H9 (cell line): ENCODE results near the gene MPG. TPM values are rescaled to one million over a fixed set of nuclear protein-coding genes. Genes with fewer than 3 reads are reported as not detected.

ENCODE experiments used
- DNase-seq: peaks from one replicate; pipeline ENCODE4 v3.0.0-alpha.2; 2017
- H2AFZ ChIP-seq: one replicate; pipeline ENCODE4 v1.6.1; 2013; ENCODE audit warnings: mild to moderate bottlenecking, low read length, control low read depth, moderate library complexity
- H2AK5ac ChIP-seq: 2 replicates; pipeline ENCODE4 v1.6.1; 2013; ENCODE audit warnings: low read length, control low read depth, mixed read lengths; ENCODE audit not compliant: insufficient read length
- H2BK120ac ChIP-seq: one replicate; pipeline ENCODE4 v1.6.1; 2013; ENCODE audit warnings: low read depth, mild to moderate bottlenecking, low read length, control low read depth, inconsistent platforms; ENCODE audit not compliant: poor library complexity, severe bottlenecking
- H2BK12ac ChIP-seq: 2 replicates; pipeline ENCODE4 v1.6.1; 2013; ENCODE audit warnings: low read length, control low read depth, mixed read lengths, low read depth; ENCODE audit not compliant: insufficient read length
- H2BK15ac ChIP-seq: 2 replicates; pipeline ENCODE4 v1.6.1; 2013; ENCODE audit warnings: low read depth, low read length, control low read depth
- H2BK20ac ChIP-seq: one replicate; pipeline ENCODE4 v1.6.1; 2013; ENCODE audit warnings: low read depth, mild to moderate bottlenecking, low read length, control low read depth, inconsistent platforms; ENCODE audit not compliant: poor library complexity, severe bottlenecking
- H2BK5ac ChIP-seq: 2 replicates; pipeline ENCODE4 v1.6.1; 2013; ENCODE audit warnings: low read length, control low read depth, mixed read lengths; ENCODE audit not compliant: insufficient read length
- H3K14ac ChIP-seq: 2 replicates; pipeline ENCODE4 v1.6.1; 2013; ENCODE audit warnings: low read length, control low read depth; ENCODE audit not compliant: insufficient read depth
- H3K18ac ChIP-seq: 2 replicates; pipeline ENCODE4 v1.6.1; 2013; ENCODE audit warnings: low read depth, mild to moderate bottlenecking, mixed read lengths, low read length, control low read depth; ENCODE audit not compliant: insufficient read length
- H3K23ac ChIP-seq: 2 replicates; pipeline ENCODE4 v1.6.1; 2013; ENCODE audit warnings: low read length, control low read depth, mixed read lengths, low read depth; ENCODE audit not compliant: insufficient read length
- H3K23me2 ChIP-seq: 2 replicates; pipeline ENCODE4 v1.6.1; 2013; ENCODE audit warnings: low read depth, mild to moderate bottlenecking, mixed read lengths, low read length, control low read depth; ENCODE audit not compliant: insufficient read length, poor library complexity, severe bottlenecking
- H3K27ac ChIP-seq: 2 replicates; pipeline ENCODE4 v1.5.1; 2013; ENCODE audit warnings: low read length, control low read depth, mixed read lengths, low read depth; ENCODE audit not compliant: insufficient read length
- H3K27me3 ChIP-seq: 2 replicates; pipeline ENCODE4 v1.6.1; 2013; ENCODE audit warnings: low read length, control low read depth, inconsistent platforms; ENCODE audit not compliant: insufficient read depth
- H3K4ac ChIP-seq: 2 replicates; pipeline ENCODE4 v1.6.1; 2013; ENCODE audit warnings: low read depth, mild to moderate bottlenecking, control low read depth, inconsistent platforms, low read length, moderate library complexity
- H3K4me1 ChIP-seq: 2 replicates; pipeline ENCODE4 v1.6.1; 2013; ENCODE audit warnings: low read length, control low read depth, inconsistent platforms; ENCODE audit not compliant: insufficient read depth
- H3K4me2 ChIP-seq: 2 replicates; pipeline ENCODE4 v1.6.1; 2013; ENCODE audit warnings: low read length, control low read depth, mixed read lengths; ENCODE audit not compliant: insufficient read length, insufficient read depth
- H3K56ac ChIP-seq: 2 replicates; pipeline ENCODE4 v1.6.1; 2013; ENCODE audit warnings: low read depth, mild to moderate bottlenecking, mixed read lengths, low read length, control low read depth; ENCODE audit not compliant: insufficient read length
- H3K79me1 ChIP-seq: 2 replicates; pipeline ENCODE4 v1.6.1; 2013; ENCODE audit warnings: low read depth, mild to moderate bottlenecking, moderate library complexity, low read length, control low read depth, inconsistent platforms; ENCODE audit not compliant: insufficient read depth, poor library complexity, severe bottlenecking
- H3K79me2 ChIP-seq: 2 replicates; pipeline ENCODE4 v1.6.1; 2013; ENCODE audit warnings: low read length, control low read depth, inconsistent platforms; ENCODE audit not compliant: insufficient read depth
- H3K9ac ChIP-seq: 2 replicates; pipeline ENCODE4 v1.6.1; 2013; ENCODE audit warnings: low read length, control low read depth, mixed read lengths; ENCODE audit not compliant: insufficient read length; ENCODE audit errors: extremely low read depth
- H3K9me3 ChIP-seq: one replicate; pipeline ENCODE4 v1.6.1; 2013; ENCODE audit warnings: low read depth, low read length, inconsistent platforms; ENCODE audit not compliant: control insufficient read depth
- H3T11ph ChIP-seq: one replicate; pipeline ENCODE4 v1.6.1; 2013; ENCODE audit warnings: mild to moderate bottlenecking, low read length, control low read depth, inconsistent platforms
- H4K20me1 ChIP-seq: one replicate; pipeline ENCODE4 v1.6.1; 2013; ENCODE audit not compliant: control insufficient read depth, insufficient read length, insufficient read depth
- H4K5ac ChIP-seq: 2 replicates; pipeline ENCODE4 v1.6.1; 2013; ENCODE audit warnings: low read depth, mild to moderate bottlenecking, mixed read lengths, low read length, control low read depth; ENCODE audit not compliant: insufficient read length
- H4K8ac ChIP-seq: replicated peaks from 2 replicates; pipeline ENCODE4 v1.6.1; 2013; ENCODE audit warnings: low read length, control low read depth, mixed read lengths, low read depth; ENCODE audit not compliant: insufficient read length
- H4K91ac ChIP-seq: 2 replicates; pipeline ENCODE4 v1.6.1; 2013; ENCODE audit warnings: low read depth, mild to moderate bottlenecking, moderate library complexity, mixed read lengths, low read length, control low read depth; ENCODE audit not compliant: insufficient read length
- H3K27ac Mint-ChIP-seq, 3 experiments: 2 replicates in 2 of 3; 3 replicates in 1 of 3; pipeline ENCODE4 v1.8.0; 2020 to 2021; ENCODE audit warnings: mixed read lengths in 3 of 3, mild to moderate bottlenecking in 1 of 3, moderate library complexity in 1 of 3
- H3K27me3 Mint-ChIP-seq: 2 replicates; pipeline ENCODE4 v1.8.0; 2021; ENCODE audit warnings: low read depth, mild to moderate bottlenecking, moderate library complexity, mixed read lengths
- H3K36me3 Mint-ChIP-seq, 3 experiments: 2 replicates in 2 of 3; 3 replicates in 1 of 3; pipeline ENCODE4 v1.8.0; 2020 to 2021; ENCODE audit warnings: low read depth in 3 of 3, mixed read lengths in 3 of 3; ENCODE audit not compliant: insufficient read depth in 1 of 3
- H3K4me1 Mint-ChIP-seq, 2 experiments: 2 replicates each; pipeline ENCODE4 v1.8.0; 2020; ENCODE audit warnings: mixed read lengths in 2 of 2
- H3K4me3 Mint-ChIP-seq, 2 experiments: 2 replicates in 1 of 2; 3 replicates in 1 of 2; pipeline ENCODE4 v1.8.0; 2020 to 2021; ENCODE audit warnings: mild to moderate bottlenecking in 2 of 2, mixed read lengths in 2 of 2, moderate library complexity in 1 of 2
- H3K9me3 Mint-ChIP-seq, 2 experiments: 2 replicates in 1 of 2; 3 replicates in 1 of 2; pipeline ENCODE4 v1.8.0; 2020; ENCODE audit warnings: mild to moderate bottlenecking in 2 of 2, mixed read lengths in 2 of 2, moderate library complexity in 1 of 2
- WGBS: extraction: QIAGEN DNeasy Blood & Tissue Kit; methylation state at CpG from one replicate; pipeline ENCODE4 v1.1.7; 2013; ENCODE audit warnings: missing lambda C conversion rate, low lambda C conversion rate, mixed read lengths; ENCODE audit not compliant: insufficient read length; ENCODE audit errors: extremely low coverage; 5-methylcytosine and 5-hydroxymethylcytosine counted together
- total RNA-seq: library from RNA; stranded (reverse); gene quantifications from 2 replicates; pipeline ENCODE4 v1.2.1, GENCODE V29; 2021
- TF ChIP-seq, protein P1 (sequence below): fragments of 200-600 bp; sonication (generic); conservative IDR thresholded peaks from 3 replicates; pipeline ENCODE4 v1.8.0; 2021; ENCODE audit warnings: antibody characterized with exemption, mild to moderate bottlenecking

MPG gene
- total RNA-seq, 1 experiment from 2014 or later: 39.1 TPM

DNA sequence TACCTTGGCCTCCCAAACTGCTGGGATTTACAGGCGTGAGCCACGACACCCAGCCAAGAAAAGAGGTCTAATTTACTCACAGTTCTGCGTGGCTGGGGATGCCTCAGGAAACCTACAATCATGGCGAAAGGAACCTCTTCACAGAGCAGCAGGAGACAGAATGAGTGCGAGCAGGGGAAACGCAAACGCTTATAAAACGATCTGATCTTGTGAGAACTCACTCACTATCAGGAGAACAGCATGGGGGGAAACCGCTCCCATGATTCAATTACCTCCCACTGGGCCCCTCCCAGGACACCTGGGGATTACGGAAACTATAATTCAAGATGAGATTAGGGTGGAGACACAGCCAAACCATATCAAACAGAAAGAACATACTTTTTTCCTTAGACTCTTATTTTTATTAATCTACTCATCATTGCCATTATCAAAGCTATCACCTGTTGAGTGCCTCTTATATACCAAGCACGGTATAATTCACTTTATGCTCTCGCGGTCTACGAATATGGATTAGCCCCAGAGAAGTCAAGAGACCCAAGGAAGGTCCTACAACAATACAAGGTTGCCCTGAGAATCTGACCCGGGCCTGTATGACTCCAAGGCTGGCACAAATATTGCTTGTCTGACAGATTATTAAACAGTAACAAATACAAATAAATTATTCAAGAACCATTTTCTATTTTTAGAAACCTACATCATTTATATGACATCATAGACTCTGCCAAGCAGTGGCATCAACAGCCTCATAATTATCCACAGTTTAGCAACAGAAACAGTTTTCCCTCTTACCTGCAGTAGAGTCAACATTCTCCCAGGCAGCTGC is 27.0 kb upstream of the MPG start:
- H3K56ac ChIP-seq: no peak overlapping the region
- Mint-ChIP-seq H3K4me3 (peak overlapping the region; percentile 69 to 100), H3K36me3 (peaks cover 44 to 74% (median 60%) of the 10 kb centered on the region in 3 experiments), H3K27ac (no peak overlapping the region; a peak in 1 of 7 replicates), H3K27me3 (no peaks in the 10 kb centered on the region), H3K4me1 (peaks cover 12 to 19% of the 10 kb centered on the region in 2 experiments), H3K9me3 (peaks cover 3 to 8% of the 10 kb centered on the region in 2 experiments; a peak in 3 of 5 replicates)
- no peak overlapping the region for H2BK12ac ChIP-seq
- H3K9ac ChIP-seq: no peak overlapping the region
- no peaks in the 10 kb centered on the region for H3K9me3 ChIP-seq
- no peak overlapping the region for H4K5ac ChIP-seq
- no peak overlapping the region for H3K27ac ChIP-seq
- H4K8ac ChIP-seq: no peak overlapping the region
- DNase-seq: no peak
- H4K20me1 ChIP-seq: no peaks in the 10 kb centered on the region
- no peak overlapping the region for H3K14ac ChIP-seq
- no peak overlapping the region for H3K23ac ChIP-seq
- no peak overlapping the region for H2BK120ac ChIP-seq
- H3K79me2 ChIP-seq: peaks cover 2% of the 10 kb centered on the region; the same call in 1 of the 2 replicates
- H3K27me3 ChIP-seq: no peaks in the 10 kb centered on the region
- H3K4me2 ChIP-seq: no peak overlapping the region
- H3K23me2 ChIP-seq: no peaks in the 10 kb centered on the region
- H3T11ph ChIP-seq: no peak overlapping the region
- H2BK20ac ChIP-seq: no peak overlapping the region
- no peak overlapping the region for H2AFZ ChIP-seq
- WGBS: no CpG with 5 or more reads among the region's 15 CpGs
- no peaks in the 10 kb centered on the region for H3K4me1 ChIP-seq
- TF ChIP-seq, protein P1, sequence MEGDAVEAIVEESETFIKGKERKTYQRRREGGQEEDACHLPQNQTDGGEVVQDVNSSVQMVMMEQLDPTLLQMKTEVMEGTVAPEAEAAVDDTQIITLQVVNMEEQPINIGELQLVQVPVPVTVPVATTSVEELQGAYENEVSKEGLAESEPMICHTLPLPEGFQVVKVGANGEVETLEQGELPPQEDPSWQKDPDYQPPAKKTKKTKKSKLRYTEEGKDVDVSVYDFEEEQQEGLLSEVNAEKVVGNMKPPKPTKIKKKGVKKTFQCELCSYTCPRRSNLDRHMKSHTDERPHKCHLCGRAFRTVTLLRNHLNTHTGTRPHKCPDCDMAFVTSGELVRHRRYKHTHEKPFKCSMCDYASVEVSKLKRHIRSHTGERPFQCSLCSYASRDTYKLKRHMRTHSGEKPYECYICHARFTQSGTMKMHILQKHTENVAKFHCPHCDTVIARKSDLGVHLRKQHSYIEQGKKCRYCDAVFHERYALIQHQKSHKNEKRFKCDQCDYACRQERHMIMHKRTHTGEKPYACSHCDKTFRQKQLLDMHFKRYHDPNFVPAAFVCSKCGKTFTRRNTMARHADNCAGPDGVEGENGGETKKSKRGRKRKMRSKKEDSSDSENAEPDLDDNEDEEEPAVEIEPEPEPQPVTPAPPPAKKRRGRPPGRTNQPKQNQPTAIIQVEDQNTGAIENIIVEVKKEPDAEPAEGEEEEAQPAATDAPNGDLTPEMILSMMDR: no peak
- H3K4ac ChIP-seq: no peak overlapping the region
- H2BK15ac ChIP-seq: no peak overlapping the region
- H3K18ac ChIP-seq: no peak overlapping the region
- H3K79me1 ChIP-seq: peaks cover 2% of the 10 kb centered on the region
- no peak overlapping the region for H2BK5ac ChIP-seq
- H4K91ac ChIP-seq: no peak overlapping the region
- H2AK5ac ChIP-seq: no peak overlapping the region
